ENCODE measurements around the gene ZNF787. TPM values are rescaled to one million over a fixed set of nuclear protein-coding genes. Genes with fewer than 3 reads are reported as not detected.

The ZNF787 gene
- polyA plus RNA-seq, 1 of the 3 experiments (the other 2 are of a cell fraction) = 16.0 TPM

GRCh38 chr19:56091066-56091490, 30.0 kb downstream of the ZNF787 start:
- no peak for TF ChIP-seq RAD21 (IDR thresholded peaks at IDR 0.05; ENCODE audit: low read length)
- no peak for TF ChIP-seq RFX5 (IDR thresholded peaks at IDR 0.05; ENCODE audit: low read length)
- TF ChIP-seq IRF3 (IDR thresholded peaks at IDR 0.05; ENCODE audit: low read depth, low read length) = no peak
- TF ChIP-seq USF2 (IDR thresholded peaks at IDR 0.05; ENCODE audit: borderline replicate concordance, low read depth, low read length) = no peak
- TF ChIP-seq REST (IDR thresholded peaks at IDR 0.05; ENCODE audit: low read depth, low read length) = no peak
- TF ChIP-seq ZBTB33 (IDR thresholded peaks at IDR 0.05; ENCODE audit: borderline replicate concordance, low read depth) = no peak
- TF ChIP-seq TEAD4 (IDR thresholded peaks at IDR 0.05; ENCODE audit: borderline replicate concordance, insufficient read depth) = no peak
- no peak for TF ChIP-seq MXI1 (IDR thresholded peaks at IDR 0.05; ENCODE audit: low read depth, low read length)
- TF ChIP-seq PBX3 (IDR thresholded peaks at IDR 0.05) = no peak
- no peak for TF ChIP-seq CTCF (IDR thresholded peaks at IDR 0.05)
- TF ChIP-seq RXRA (IDR thresholded peaks at IDR 0.05; ENCODE audit: borderline replicate concordance, low read depth) = no peak
- TF ChIP-seq TCF12 (IDR thresholded peaks at IDR 0.05) = no peak
- TF ChIP-seq JUND (IDR thresholded peaks at IDR 0.05) = no peak
- TF ChIP-seq RCOR1 (IDR thresholded peaks at IDR 0.05; ENCODE audit: low read length) = no peak
- POLR2A ChIA-PET = no interaction called here
- no peaks in the 10 kb centered on the region for H3F3A ChIP-seq (replicated peaks; ENCODE audit: insufficient read depth)
- H3K9me2 ChIP-seq = no peaks in the 10 kb centered on the region
- peaks cover 66% of the 10 kb centered on the region for H4K20me1 ChIP-seq (ENCODE audit: insufficient read depth)
- H3K27me3 ChIP-seq (ENCODE audit: insufficient read depth) = no peaks in the 10 kb centered on the region
- 73% methylated on average over 10 of the region's 10 CpGs for WGBS (ENCODE audit: low lambda C conversion rate)
- no peak overlapping the region for H2AFZ ChIP-seq (ENCODE audit: low read depth)
- peaks cover 54% of the 10 kb centered on the region for H3K79me2 ChIP-seq (ENCODE audit: insufficient read depth)
- no peak for DNase-seq
- no peak overlapping the region for H3K27ac ChIP-seq (ENCODE audit: low read depth in 2 of 2, low read length in 1 of 2)
- H3K9ac ChIP-seq = no peak overlapping the region
- H3K4me3 ChIP-seq (ENCODE audit: low read depth in 2 of 2, low read length in 1 of 2) = no peak overlapping the region
- H3K4me1 ChIP-seq (ENCODE audit: control insufficient read depth in 1 of 2, insufficient read depth in 2 of 2, low read depth in 1 of 2, low read length in 1 of 2) = no peaks in the 10 kb centered on the region; a peak in 1 of 4 replicates
- no peaks in the 10 kb centered on the region for H3K9me3 ChIP-seq
- H3K4me2 ChIP-seq = no peak overlapping the region
- peaks cover 3 to 32% of the 10 kb centered on the region in 2 experiments for H3K36me3 ChIP-seq (replicated peaks in 1 of 2; ENCODE audit: control insufficient read depth in 1 of 2, insufficient read depth in 2 of 2, low read length in 1 of 2)
- CTCF ChIA-PET = interaction anchor here (1.0 to 2.6 kb wide), 5 partner anchors 10 to 81 kb away, joined by 5 to 11 read pairs (median 7); no protein-coding TSS in a partner anchor

Data from SK-N-SH (cell line).